Karpas-422 (cell line): ENCODE results near the gene TMEM213. TPM values are rescaled to one million over a fixed set of nuclear protein-coding genes. Genes with fewer than 3 reads are reported as not detected.

ENCODE experiments used
- DNase-seq: peaks from one replicate; pipeline ENCODE4 v3.0.0-alpha.2; 2015
- H2AFZ ChIP-seq: fragments of 200-600 bp; sonication (generic); 2 replicates; pipeline ENCODE4 v1.6.1; 2014; ENCODE audit warnings: antibody characterized with exemption, low read length, mixed read lengths
- H3K27ac ChIP-seq: fragments of 200-600 bp; sonication (generic); 2 replicates; pipeline ENCODE4 v1.5.1; 2014; ENCODE audit warnings: mild to moderate bottlenecking, low read length, moderate library complexity
- H3K27me3 ChIP-seq: fragments of 200-600 bp; sonication (generic); 2 replicates; pipeline ENCODE4 v1.6.1; 2014; ENCODE audit warnings: low read length, mixed read lengths
- H3K36me3 ChIP-seq: fragments of 200-600 bp; sonication (generic); 2 replicates; pipeline ENCODE4 v1.6.1; 2014; ENCODE audit warnings: low read length, mixed read lengths; ENCODE audit not compliant: insufficient read depth
- H3K4me1 ChIP-seq: fragments of 200-600 bp; sonication (generic); 2 replicates; pipeline ENCODE4 v1.6.1; 2014; ENCODE audit warnings: mild to moderate bottlenecking, low read length, mixed read lengths
- H3K4me2 ChIP-seq: fragments of 200-600 bp; sonication (generic); 2 replicates; pipeline ENCODE4 v1.6.1; 2014; ENCODE audit warnings: low read length, low read depth, mild to moderate bottlenecking; ENCODE audit not compliant: poor library complexity, severe bottlenecking
- H3K4me3 ChIP-seq: fragments of 200-600 bp; sonication (generic); 2 replicates; pipeline ENCODE4 v1.5.1; 2014; ENCODE audit warnings: mild to moderate bottlenecking, antibody characterized with exemption, low read length, mixed read lengths
- H3K79me2 ChIP-seq: fragments of 200-600 bp; sonication (generic); 2 replicates; pipeline ENCODE4 v1.6.1; 2014; ENCODE audit warnings: mild to moderate bottlenecking, low read length, mixed read lengths
- H3K9ac ChIP-seq: fragments of 200-600 bp; sonication (generic); 2 replicates; pipeline ENCODE4 v1.6.0; 2014; ENCODE audit warnings: low read length
- H3K9me2 ChIP-seq: fragments of 200-600 bp; sonication (generic), shearing (Covaris generic); replicated peaks from 2 replicates; pipeline ENCODE4 v1.6.0; 2014; ENCODE audit warnings: mild to moderate bottlenecking, low read length, moderate library complexity; ENCODE audit not compliant: insufficient read depth
- H3K9me3 ChIP-seq: fragments of 300-700, 200-600 bp; sonication (generic); 2 replicates; pipeline ENCODE4 v1.6.1; 2014; ENCODE audit warnings: low read length, mixed read lengths
- H4K20me1 ChIP-seq: fragments of 200-600 bp; sonication (generic); 2 replicates; pipeline ENCODE4 v1.6.1; 2014; ENCODE audit warnings: mild to moderate bottlenecking, antibody characterized with exemption, low read length, low read depth; ENCODE audit not compliant: insufficient read depth
- total RNA-seq: library from RNA; depleted of rRNA; stranded (reverse); fragments of >200 nt; shearing (Covaris generic); gene quantifications from 2 replicates; pipeline ENCODE4 v1.2.3, GENCODE V29; 2014; ENCODE audit warnings: low replicate concordance

TMEM213 gene
- total RNA-seq, 1 experiment from 2014 or later, result not detected

DNA sequence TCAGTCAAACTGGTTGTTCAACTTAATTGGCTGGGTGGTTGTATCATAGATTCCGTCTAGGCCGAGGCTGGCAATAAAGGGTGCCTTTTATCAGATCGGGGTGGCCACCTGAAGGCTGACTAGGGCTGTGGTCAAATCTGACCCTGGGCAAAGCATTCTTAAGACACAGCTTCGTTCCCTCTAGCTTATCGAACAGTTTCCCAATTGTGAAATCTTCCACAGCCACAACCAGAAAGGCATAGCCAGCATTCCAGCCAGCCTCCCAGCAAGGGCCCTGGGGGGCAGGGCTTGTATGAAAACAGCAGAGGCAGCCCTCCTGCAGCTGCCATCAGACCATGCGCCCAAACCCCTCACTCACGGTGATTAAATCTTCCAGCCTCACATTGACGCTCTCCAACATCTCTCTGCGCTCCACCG, 42.5 kb upstream of the TMEM213 start:
- no peak overlapping the region for H3K27ac ChIP-seq

DNA sequence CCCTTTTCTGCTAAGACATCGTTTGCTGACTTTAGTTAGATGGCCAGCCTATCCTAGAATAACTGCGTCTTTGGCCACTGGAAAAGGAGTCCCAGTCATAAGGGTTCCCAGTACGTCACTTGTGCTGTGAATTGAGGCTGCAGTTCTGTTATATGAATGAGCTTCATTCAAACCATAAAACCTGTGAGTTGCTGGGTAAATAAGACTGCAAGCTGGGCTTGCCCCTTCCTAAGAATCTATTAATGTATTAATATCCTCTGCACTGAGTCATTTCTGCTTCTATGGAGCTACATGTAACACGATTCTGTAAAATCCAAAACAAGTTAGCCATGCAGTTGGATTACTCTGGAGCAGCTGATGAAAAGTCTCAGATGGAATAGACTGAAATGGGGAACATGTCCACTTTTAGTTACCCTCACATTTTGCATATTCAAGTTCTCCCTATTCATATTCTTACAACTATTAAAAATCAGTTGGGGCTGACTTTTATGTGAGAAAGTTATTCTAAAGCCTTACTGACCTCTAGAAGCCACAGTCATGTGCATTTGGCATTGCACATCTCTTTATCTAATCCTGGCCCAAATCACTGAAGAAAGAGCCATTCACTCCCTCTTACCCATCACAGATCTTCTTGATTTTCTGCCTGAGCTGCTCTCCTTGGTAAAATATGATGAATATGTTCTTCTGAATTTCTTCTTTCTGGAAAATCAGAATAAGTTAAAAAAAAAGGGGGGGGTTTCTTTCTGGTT, 41.8 kb upstream of the TMEM213 start:
- no peak for DNase-seq
- Histone ChIP-seq H3K4me3 (no peak overlapping the region), H3K4me1 (0 out of 2 replicates have a peak, but pooled peaks cover 5% of the 10 kb centered on the region)

More for the DNA sequence above, 42.5 kb upstream of the TMEM213 start:
- H3K9me3 ChIP-seq, result no peaks in the 10 kb centered on the region
- no peaks in the 10 kb centered on the region for H3K79me2 ChIP-seq
- no peaks in the 10 kb centered on the region for H3K27me3 ChIP-seq
- H2AFZ ChIP-seq, result no peak overlapping the region
- no peak overlapping the region for H3K4me3 ChIP-seq
- no peaks in the 10 kb centered on the region for H4K20me1 ChIP-seq
- H3K9me2 ChIP-seq, result no peaks in the 10 kb centered on the region
- H3K4me2 ChIP-seq, result no peak overlapping the region
- H3K36me3 ChIP-seq, result no peaks in the 10 kb centered on the region
- 0 out of 2 replicates have a peak, but pooled peaks cover 5% of the 10 kb centered on the region for H3K4me1 ChIP-seq
- DNase-seq, result no peak
- H3K9ac ChIP-seq, result no peak overlapping the region

DNA sequence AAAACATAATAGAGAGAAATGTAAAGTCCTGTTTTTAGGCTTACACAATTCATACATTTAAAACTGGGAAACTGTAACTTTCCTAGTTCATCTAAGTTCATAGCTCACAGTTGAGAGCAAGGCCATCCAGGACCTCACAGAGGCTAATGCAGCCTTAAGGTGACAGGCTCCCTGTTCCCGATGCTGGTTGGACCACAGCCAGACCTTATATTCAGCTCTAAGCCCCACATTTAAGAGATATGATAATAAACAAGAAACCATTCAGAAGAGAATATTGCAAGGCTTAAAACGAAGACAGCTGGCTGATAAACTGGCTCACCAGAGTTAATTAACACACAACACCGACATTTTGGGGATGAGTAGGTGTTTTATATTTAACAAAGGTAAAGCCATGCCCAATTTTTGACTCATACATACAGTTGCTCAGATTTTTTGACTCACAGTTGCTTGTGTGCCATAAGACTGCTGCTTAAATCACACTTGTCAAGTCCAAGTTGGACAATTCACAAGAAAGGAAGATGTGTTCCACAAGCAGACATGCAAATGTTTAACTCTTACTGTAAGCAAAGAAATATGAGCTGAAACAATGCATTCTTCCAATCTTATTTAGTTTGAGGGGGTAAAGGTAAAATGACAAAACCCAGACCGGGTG, 41.1 kb upstream of the TMEM213 start:
- no peak overlapping the region for H2AFZ ChIP-seq
- H3K9ac ChIP-seq, result no peak overlapping the region
- H3K79me2 ChIP-seq, result no peaks in the 10 kb centered on the region
- no peaks in the 10 kb centered on the region for H4K20me1 ChIP-seq
- no peaks in the 10 kb centered on the region for H3K9me3 ChIP-seq
- H3K27me3 ChIP-seq, result no peaks in the 10 kb centered on the region
- no peak overlapping the region for H3K4me2 ChIP-seq
- H3K9me2 ChIP-seq, result no peaks in the 10 kb centered on the region
- H3K4me1 ChIP-seq, result 0 out of 2 replicates have a peak, but pooled peaks cover 5% of the 10 kb centered on the region
- no peak overlapping the region for H3K4me3 ChIP-seq
- no peak for DNase-seq
- no peaks in the 10 kb centered on the region for H3K36me3 ChIP-seq
- no peak overlapping the region for H3K27ac ChIP-seq

More for the DNA sequence above, 41.8 kb upstream of the TMEM213 start:
- Histone ChIP-seq H3K9me3 (no peaks in the 10 kb centered on the region), H3K27ac (no peak overlapping the region), H3K36me3 (no peaks in the 10 kb centered on the region), H3K9ac (no peak overlapping the region), H3K9me2 (no peaks in the 10 kb centered on the region), H3K79me2 (no peaks in the 10 kb centered on the region), H4K20me1 (no peaks in the 10 kb centered on the region), H3K27me3 (no peaks in the 10 kb centered on the region), H3K4me2 (no peak overlapping the region), H2AFZ (no peak overlapping the region)

DNA sequence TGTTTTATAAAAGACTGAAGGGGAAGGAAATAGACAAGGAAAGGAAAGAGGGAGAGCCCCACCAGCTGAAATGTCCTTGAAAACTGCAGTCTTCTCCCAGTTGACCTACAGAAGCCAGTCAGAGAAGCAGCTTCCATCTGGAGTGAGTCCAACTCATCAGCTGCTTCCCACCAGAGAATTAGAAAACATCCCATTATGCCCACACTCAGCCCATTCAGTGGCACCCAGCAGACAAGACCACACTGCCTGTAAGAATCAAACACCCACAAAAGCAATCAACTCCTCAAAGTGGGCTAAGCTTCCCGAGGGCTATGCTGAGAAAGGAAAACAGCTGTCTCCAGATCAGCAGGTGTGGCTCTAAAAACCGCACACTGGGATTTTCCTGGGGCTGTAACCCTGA, 29.6 kb upstream of the TMEM213 start:
- Histone ChIP-seq H3K4me3 (no peak overlapping the region), H3K9me2 (no peaks in the 10 kb centered on the region), H3K4me1 (no peaks in the 10 kb centered on the region), H3K27me3 (no peaks in the 10 kb centered on the region), H4K20me1 (no peaks in the 10 kb centered on the region), H3K79me2 (no peaks in the 10 kb centered on the region), H2AFZ (no peak overlapping the region), H3K27ac (no peak overlapping the region), H3K4me2 (no peak overlapping the region), H3K9me3 (no peaks in the 10 kb centered on the region), H3K36me3 (no peaks in the 10 kb centered on the region), H3K9ac (no peak overlapping the region)
- DNase-seq, result no peak

DNA sequence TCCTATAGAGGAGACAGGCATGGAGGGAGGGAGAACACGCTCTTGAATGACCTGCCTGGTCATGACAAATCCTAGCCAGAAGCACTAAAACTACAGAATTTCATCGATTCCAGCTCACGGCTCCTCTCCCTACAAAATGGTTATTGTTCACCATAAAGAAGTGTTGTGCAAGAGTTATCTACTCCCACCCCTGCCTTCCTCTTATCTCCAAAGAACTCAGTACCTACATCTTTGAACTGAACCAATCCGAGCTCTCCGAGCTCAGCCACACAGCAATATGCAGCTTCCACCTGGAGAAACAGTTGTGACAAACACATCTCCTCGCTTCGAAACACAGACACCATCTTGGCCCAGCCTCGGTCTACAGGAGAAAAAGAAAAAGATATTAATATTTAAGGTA, 26.9 kb upstream of the TMEM213 start:
- Histone ChIP-seq H3K9me3 (no peaks in the 10 kb centered on the region), H4K20me1 (no peaks in the 10 kb centered on the region), H3K79me2 (no peaks in the 10 kb centered on the region), H3K36me3 (no peaks in the 10 kb centered on the region), H3K9ac (no peak overlapping the region), H3K9me2 (no peaks in the 10 kb centered on the region), H3K27ac (no peak overlapping the region), H3K4me3 (no peak overlapping the region), H3K27me3 (no peaks in the 10 kb centered on the region), H3K4me2 (no peak overlapping the region), H3K4me1 (no peaks in the 10 kb centered on the region), H2AFZ (no peak overlapping the region)
- peak; percentile 24 for DNase-seq

DNA sequence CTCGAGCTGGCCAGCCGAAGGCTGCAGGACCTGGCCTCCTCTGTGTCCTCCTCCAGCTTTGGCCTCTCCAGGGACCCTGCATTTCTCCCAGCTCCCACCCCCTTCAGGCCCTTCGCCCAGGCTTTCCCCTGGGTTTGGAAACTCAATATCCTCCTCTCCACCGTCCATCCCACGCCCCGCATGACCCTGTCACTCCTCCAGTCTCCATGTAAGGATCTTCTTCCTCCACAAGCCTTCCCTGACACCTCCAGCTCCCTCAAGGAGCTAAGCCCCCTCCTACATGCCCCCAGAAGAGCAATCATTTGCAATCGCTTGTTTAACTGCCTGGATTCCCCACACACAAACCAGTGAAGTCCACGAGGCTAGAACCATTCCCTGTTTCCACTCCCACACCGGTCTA, 24.6 kb upstream of the TMEM213 start:
- no peak overlapping the region for H3K4me2 ChIP-seq
- no peak overlapping the region for H2AFZ ChIP-seq

DNA sequence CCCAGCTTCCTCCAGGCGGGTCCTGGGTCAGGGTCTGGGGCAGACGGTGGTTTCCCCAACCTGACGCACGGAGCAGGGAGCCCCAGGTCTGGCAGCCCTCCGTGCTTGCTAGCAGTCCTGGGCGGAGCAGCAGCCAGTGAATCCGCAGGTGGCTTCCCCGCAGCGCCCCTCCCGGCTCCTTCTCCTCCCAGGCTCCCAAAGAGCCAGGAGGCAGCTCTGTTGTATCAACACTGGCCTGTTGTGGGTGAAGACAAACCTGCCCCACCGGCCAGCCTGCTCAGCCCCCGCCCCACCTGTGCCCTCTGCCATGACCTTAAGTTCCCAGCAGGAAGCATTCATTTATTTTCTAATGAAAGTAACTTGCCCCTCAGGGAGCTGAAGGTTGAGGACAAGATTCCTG, 24.0 kb upstream of the TMEM213 start:
- Histone ChIP-seq H3K27ac (no peak overlapping the region), H3K4me3 (no peak overlapping the region), H3K36me3 (no peaks in the 10 kb centered on the region), H3K79me2 (no peaks in the 10 kb centered on the region), H3K9me3 (no peaks in the 10 kb centered on the region), H3K27me3 (no peaks in the 10 kb centered on the region), H3K9ac (no peak overlapping the region), H3K4me1 (no peaks in the 10 kb centered on the region), H4K20me1 (no peaks in the 10 kb centered on the region), H2AFZ (no peak overlapping the region), H3K9me2 (no peaks in the 10 kb centered on the region), H3K4me2 (no peak overlapping the region)
- DNase-seq, result no peak

More for the DNA sequence above, 24.6 kb upstream of the TMEM213 start:
- Histone ChIP-seq H3K79me2 (no peaks in the 10 kb centered on the region), H4K20me1 (no peaks in the 10 kb centered on the region), H3K9ac (no peak overlapping the region), H3K4me3 (no peak overlapping the region), H3K9me3 (no peaks in the 10 kb centered on the region), H3K9me2 (no peaks in the 10 kb centered on the region), H3K27ac (no peak overlapping the region), H3K4me1 (no peaks in the 10 kb centered on the region), H3K27me3 (no peaks in the 10 kb centered on the region), H3K36me3 (no peaks in the 10 kb centered on the region)
- no peak for DNase-seq

DNA sequence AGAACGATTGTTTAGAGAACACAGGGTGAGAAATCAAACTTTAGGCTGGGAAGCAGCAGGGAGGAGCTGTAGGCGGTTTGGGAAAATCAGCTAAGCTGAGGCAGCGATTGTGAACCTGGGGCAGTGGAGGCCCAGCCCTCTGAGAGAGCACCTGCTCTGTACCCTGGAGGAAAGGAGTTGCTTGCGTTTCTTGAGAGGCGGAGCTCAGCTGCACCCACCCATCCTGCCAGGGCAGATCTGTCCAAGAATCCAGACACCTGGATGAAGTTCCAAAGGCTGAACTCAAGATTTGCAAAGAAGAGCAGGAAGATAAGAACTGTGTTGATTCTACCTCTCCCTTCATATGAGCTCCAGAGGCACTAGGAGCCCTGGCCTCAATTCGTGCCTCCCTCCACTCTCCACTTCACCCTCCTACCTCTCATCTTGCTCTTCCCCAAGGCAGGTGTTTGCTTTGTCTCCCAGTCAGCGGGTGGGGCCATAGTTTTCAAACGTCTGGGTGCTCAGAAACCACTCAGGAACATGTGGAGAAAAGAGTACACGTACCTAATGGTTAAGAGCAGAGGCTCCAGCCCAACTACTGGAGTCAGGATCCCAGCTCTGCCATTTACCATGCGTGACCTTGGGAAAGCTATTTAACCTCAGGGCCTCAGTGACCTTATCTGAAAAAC, 21.5 kb upstream of the TMEM213 start:
- Histone ChIP-seq H3K27ac (no peak overlapping the region), H3K4me3 (no peak overlapping the region), H3K79me2 (no peaks in the 10 kb centered on the region), H3K27me3 (no peaks in the 10 kb centered on the region), H2AFZ (no peak overlapping the region), H3K9me3 (no peaks in the 10 kb centered on the region), H3K4me1 (no peaks in the 10 kb centered on the region), H3K9ac (no peak overlapping the region), H3K36me3 (no peaks in the 10 kb centered on the region), H4K20me1 (no peaks in the 10 kb centered on the region), H3K4me2 (no peak overlapping the region), H3K9me2 (no peaks in the 10 kb centered on the region)
- no peak for DNase-seq
